ENCODE measurements around the gene BEST1.

The BEST1 gene

GRCh38 chr11:61905801-61906521 is 44.2 kb upstream of the BEST1 start:
- TF ChIP-seq CTCF (IDR thresholded peaks at IDR 0.05; ENCODE audit: insufficient read depth, low read length, missing control alignments) = no peak
- ChIA-PET POLR2A (no interaction called here), CTCF (interaction anchor here (0.6 to 18.2 kb wide), 4 partner anchors 7 to 179 kb away, joined by 3 to 568 read pairs (median 326); partner anchors contain the start of gene BEST1)
- DNase-seq (ENCODE audit: low read depth, low spot score) = no peak
- H3K4me3 ChIP-seq (ENCODE audit: low read depth, low read length) = no peak overlapping the region

- H3K4me3 ChIP-seq (ENCODE audit: low read depth, low read length) = no peak overlapping the region
- CTCF ChIA-PET = interaction anchor here (1.6 to 18.2 kb wide), 3 partner anchors 7 to 178 kb away, joined by 5 to 406 read pairs (median 245); no protein-coding TSS in a partner anchor
- TF ChIP-seq CTCF (IDR thresholded peaks at IDR 0.05; ENCODE audit: insufficient read depth, low read length, missing control alignments) = no peak
- no peak for DNase-seq (ENCODE audit: low read depth, low spot score)
- POLR2A ChIA-PET = no interaction called here
These were observed 43.6 kb upstream of the BEST1 start for GRCh38 chr11:61906522-61906909.

- H3K4me3 ChIP-seq (ENCODE audit: low read depth, low read length) = no peak overlapping the region
- ChIA-PET CTCF (interaction anchor here (0.9 to 18.2 kb wide), 7 partner anchors 8 to 201 kb away, joined by 4 to 406 read pairs (median 7); partner anchors contain the start of gene RAB3IL1), POLR2A (no interaction called here)
- no peak for DNase-seq (ENCODE audit: low read depth, low spot score)
- no peak for TF ChIP-seq CTCF (IDR thresholded peaks at IDR 0.05; ENCODE audit: insufficient read depth, low read length, missing control alignments)
These were observed 42.9 kb upstream of the BEST1 start for GRCh38 chr11:61907282-61907681.

GRCh38 chr11:61907871-61908729 is 42.1 kb upstream of the BEST1 start:
- H3K4me3 ChIP-seq (ENCODE audit: low read depth, low read length) = no peak overlapping the region
- no peak for DNase-seq (ENCODE audit: low read depth, low spot score)
- ChIA-PET CTCF (interaction anchor here (0.9 to 18.2 kb wide), 9 partner anchors 9 to 200 kb away, joined by 3 to 406 read pairs (median 5); partner anchors contain the start of gene RAB3IL1), POLR2A (no interaction called here)
- TF ChIP-seq CTCF (IDR thresholded peaks at IDR 0.05; ENCODE audit: insufficient read depth, low read length, missing control alignments) = no peak

- ChIA-PET POLR2A (no interaction called here), CTCF (interaction anchor here (1.0 to 12.2 kb wide), 7 partner anchors 10 to 199 kb away, joined by 3 to 245 read pairs (median 4); no protein-coding TSS in a partner anchor)
- H3K4me3 ChIP-seq (ENCODE audit: low read depth, low read length) = no peak overlapping the region
- no peak for DNase-seq (ENCODE audit: low read depth, low spot score)
- no peak for TF ChIP-seq CTCF (IDR thresholded peaks at IDR 0.05; ENCODE audit: insufficient read depth, low read length, missing control alignments)
These were observed 41.3 kb upstream of the BEST1 start for GRCh38 chr11:61908730-61909316.

Measured in AG04449 (cell line).